KOPT-K1 (cell line): Measurements from ENCODE around the gene DNM1L.
"Not testable (repeated sequence)": the region's sequence is repeated elsewhere in the genome, so short reads cannot be mapped to it uniquely, and the experiment has no call there.

Experiments
- H3K27ac ChIP-seq: fragments of 200-600 bp; sonication (generic); 2 replicates; pipeline ENCODE4 v1.5.1; 2016; ENCODE audit warnings: antibody characterized with exemption, mild to moderate bottlenecking, low read depth, low read length; ENCODE audit not compliant: poor library complexity, severe bottlenecking
- H3K36me3 ChIP-seq: fragments of 200-600 bp; sonication (generic); 2 replicates; pipeline ENCODE4 v1.5.1; 2017; ENCODE audit warnings: antibody characterized with exemption, mild to moderate bottlenecking, low read length, moderate library complexity; ENCODE audit not compliant: insufficient read depth
- H3K9me3 ChIP-seq: fragments of 200-600 bp; sonication (generic); 2 replicates; pipeline ENCODE4 v1.5.1; 2017; ENCODE audit warnings: antibody characterized with exemption, low read length, mild to moderate bottlenecking; ENCODE audit not compliant: insufficient read depth, poor library complexity, severe bottlenecking

Gene DNM1L

GRCh38 chr12:32680787-32681186 lies 1.7 kb downstream of the DNM1L start:
- Histone ChIP-seq H3K9me3 (no peaks in the 10 kb centered on the region), H3K27ac (no peak overlapping the region), H3K36me3 (peaks cover 19% of the 10 kb centered on the region)

GRCh38 chr12:32681272-32681671 lies 2.2 kb downstream of the DNM1L start:
- Histone ChIP-seq H3K36me3 (peaks cover 24% of the 10 kb centered on the region), H3K9me3 (no peaks in the 10 kb centered on the region), H3K27ac (no peak overlapping the region)

DNA sequence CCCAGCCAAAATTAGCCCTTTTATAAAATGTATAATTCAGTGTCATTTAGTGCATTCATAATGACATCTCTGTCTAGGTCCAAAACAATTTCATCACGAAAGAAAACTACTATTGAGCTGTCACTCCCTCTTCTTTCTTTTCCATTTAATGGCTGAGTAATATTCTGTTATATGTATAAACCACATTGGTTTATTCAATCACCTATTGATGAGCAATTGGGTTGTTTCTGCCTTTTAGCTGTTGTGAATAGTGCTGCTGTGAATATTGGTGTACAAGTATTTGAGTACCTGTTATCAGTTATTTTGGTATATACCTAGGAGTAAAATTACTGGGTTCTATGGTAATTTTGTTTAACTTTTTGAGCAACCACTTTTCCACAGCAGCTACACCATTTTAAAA lies 7.2 kb downstream of the DNM1L start:
- Histone ChIP-seq H3K27ac (no peak overlapping the region), H3K9me3 (no peaks in the 10 kb centered on the region), H3K36me3 (peaks cover 31% of the 10 kb centered on the region)

GRCh38 chr12:32688786-32689185 lies 9.7 kb downstream of the DNM1L start:
- Histone ChIP-seq H3K9me3 (no peaks in the 10 kb centered on the region), H3K27ac (no peak overlapping the region), H3K36me3 (peaks cover 30% of the 10 kb centered on the region)

- Histone ChIP-seq H3K27ac (no peak overlapping the region), H3K36me3 (peaks cover 29% of the 10 kb centered on the region), H3K9me3 (peaks cover 3% of the 10 kb centered on the region)
These were observed 11.8 kb downstream of the DNM1L start for GRCh38 chr12:32690927-32691326.

DNA sequence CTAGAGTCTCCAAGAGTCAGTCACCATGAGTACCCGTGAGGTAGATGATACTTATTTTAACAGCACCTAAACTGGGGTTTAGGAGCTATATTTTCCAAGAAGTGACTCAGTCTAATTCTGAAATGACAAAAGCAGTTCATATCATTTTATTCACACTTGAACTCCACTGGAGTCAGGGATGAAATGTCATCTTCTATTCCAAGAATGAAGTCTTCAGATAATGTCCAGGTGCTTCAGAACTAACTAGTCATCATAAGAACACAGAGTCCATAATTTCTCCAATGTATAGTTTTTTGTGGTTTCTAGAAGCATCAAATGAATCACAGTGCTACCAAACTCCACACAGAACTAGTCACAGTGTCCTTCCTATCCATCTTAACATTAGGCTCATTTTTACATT lies 13.3 kb downstream of the DNM1L start:
- H3K9me3 ChIP-seq: peaks cover 3% of the 10 kb centered on the region

GRCh38 chr12:32693036-32693435 lies 13.9 kb downstream of the DNM1L start:
- Histone ChIP-seq H3K9me3 (peaks cover 3% of the 10 kb centered on the region), H3K27ac (no peak overlapping the region), H3K36me3 (peaks cover 19% of the 10 kb centered on the region; the same call in 1 of the 2 replicates)

More for the DNA sequence above, 13.3 kb downstream of the DNM1L start:
- H3K27ac ChIP-seq: no peak overlapping the region
- peaks cover 19% of the 10 kb centered on the region; the same call in 1 of the 2 replicates for H3K36me3 ChIP-seq

GRCh38 chr12:32695787-32696186 lies 16.7 kb downstream of the DNM1L start:
- Histone ChIP-seq H3K36me3 (peaks cover 19% of the 10 kb centered on the region; the same call in 1 of the 2 replicates), H3K9me3 (peaks cover 3% of the 10 kb centered on the region)

DNA sequence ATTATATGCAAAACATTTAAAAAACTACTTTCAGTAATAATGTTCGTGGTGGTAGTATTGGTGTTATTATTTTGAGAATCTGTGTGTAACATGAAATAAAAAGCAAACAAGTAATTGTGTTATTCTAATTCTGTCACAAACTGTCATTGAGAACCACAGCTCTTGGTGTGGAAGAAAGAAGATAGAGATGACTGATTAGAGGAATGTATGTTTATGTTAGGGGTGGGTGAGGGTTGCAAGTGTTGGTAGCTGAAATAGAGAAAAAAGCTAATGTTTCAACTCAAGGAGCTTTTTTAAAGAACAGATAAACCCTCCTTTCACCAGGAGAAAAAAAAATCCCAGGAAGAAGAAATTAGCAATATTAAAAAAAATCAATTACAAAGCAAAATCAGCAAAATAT lies 18.3 kb downstream of the DNM1L start:
- Histone ChIP-seq H3K9me3 (peaks cover 3% of the 10 kb centered on the region), H3K27ac (no peak overlapping the region), H3K36me3 (peaks cover 22% of the 10 kb centered on the region)

More at GRCh38 chr12:32695787-32696186, 16.7 kb downstream of the DNM1L start:
- no peak overlapping the region for H3K27ac ChIP-seq

- Histone ChIP-seq H3K27ac (no peak overlapping the region), H3K36me3 (peaks cover 24% of the 10 kb centered on the region), H3K9me3 (peaks cover 3% of the 10 kb centered on the region)
These were observed 19.2 kb downstream of the DNM1L start for GRCh38 chr12:32698285-32698684.

- H3K36me3 ChIP-seq: peaks cover 19% of the 10 kb centered on the region
- not testable (repeated sequence) for H3K27ac ChIP-seq, H3K9me3 ChIP-seq
These were observed 20.3 kb downstream of the DNM1L start for GRCh38 chr12:32699437-32699836.

DNA sequence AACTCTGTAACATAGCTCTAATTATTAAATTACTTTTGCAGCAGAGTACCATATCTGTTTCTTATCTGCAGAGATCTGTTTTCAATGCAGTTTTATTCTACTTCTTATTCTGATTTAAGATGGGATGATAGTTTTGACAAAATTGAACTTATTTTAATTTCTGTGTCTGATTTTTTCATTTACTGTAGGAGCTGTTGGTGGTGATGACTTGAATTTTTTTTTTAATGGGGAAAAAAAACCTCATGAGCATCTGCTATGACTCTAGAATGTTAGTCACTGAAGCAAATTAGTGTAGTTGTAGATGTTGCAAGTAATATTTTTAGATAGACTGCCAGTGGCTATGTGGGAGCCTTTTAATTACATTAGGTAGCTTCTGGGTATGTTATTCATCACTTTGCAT lies 23.4 kb downstream of the DNM1L start:
- Histone ChIP-seq H3K36me3 (peaks cover 12% of the 10 kb centered on the region), H3K9me3 (no peaks in the 10 kb centered on the region), H3K27ac (no peak overlapping the region)

DNA sequence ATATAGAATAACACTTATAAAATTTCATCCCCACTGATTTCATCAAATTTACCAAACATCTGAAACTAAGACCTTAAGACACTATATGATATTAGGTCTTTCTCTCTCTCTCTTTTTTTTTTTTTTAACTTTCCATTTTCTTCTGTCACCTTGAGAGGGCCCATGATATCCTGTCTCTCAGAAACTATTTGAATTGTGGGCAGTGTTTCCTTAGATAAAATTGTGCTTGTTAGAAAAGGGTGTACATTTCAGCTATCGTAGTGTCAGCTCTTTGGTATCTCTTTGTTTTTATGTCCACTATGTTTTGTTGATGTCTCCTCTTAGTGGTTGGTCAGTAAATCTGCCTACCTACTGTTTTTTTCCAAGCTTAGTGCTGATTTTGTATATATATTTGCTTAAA lies 23.8 kb downstream of the DNM1L start:
- Histone ChIP-seq H3K27ac (no peak overlapping the region), H3K9me3 (no peaks in the 10 kb centered on the region), H3K36me3 (peaks cover 16% of the 10 kb centered on the region)

- Histone ChIP-seq H3K36me3 (peaks cover 43% of the 10 kb centered on the region), H3K27ac (no peak overlapping the region), H3K9me3 (no peaks in the 10 kb centered on the region)
These were observed 26.7 kb downstream of the DNM1L start for GRCh38 chr12:32705783-32706182.

DNA sequence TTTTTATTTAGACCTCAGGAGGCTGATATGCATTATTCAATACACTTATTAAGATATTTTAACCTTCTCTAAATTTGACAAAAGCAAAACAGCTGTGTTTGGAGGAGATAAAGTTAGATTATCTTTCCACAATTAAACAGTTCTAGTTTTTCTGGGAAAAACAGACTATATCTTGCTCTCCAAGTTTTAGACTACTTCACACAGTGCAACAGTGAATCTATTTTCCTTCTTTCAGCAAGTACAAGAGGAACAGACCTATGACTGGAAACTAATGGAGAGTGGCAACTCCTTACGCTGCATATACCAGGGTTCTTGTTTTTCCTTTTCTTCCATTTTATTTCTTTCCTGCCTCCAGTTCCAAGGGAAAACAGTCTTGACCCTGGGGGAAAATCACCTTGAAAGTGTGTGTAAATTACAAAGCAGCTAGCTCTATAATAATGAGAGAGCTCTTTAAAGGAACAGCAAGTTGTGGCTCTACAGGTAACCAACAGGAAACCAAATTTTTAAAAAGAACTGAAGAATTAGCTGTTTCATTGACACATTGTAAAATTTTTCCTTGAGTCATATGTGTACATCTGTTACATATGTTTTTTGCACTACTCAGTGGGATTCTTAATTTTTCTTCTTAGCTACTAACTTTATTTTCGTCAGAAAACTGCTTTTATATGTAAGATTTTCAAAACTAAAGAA lies 27.4 kb downstream of the DNM1L start:
- Histone ChIP-seq H3K9me3 (no peaks in the 10 kb centered on the region), H3K27ac (no peak overlapping the region), H3K36me3 (peaks cover 50% of the 10 kb centered on the region)

- H3K36me3 ChIP-seq: peaks cover 69% of the 10 kb centered on the region
- H3K9me3 ChIP-seq: no peaks in the 10 kb centered on the region
- H3K27ac ChIP-seq: no peak overlapping the region
These were observed 29.8 kb downstream of the DNM1L start for GRCh38 chr12:32708926-32709325.
